ENCODE measurements around the gene BIRC2. TPM values are rescaled to one million over a fixed set of nuclear protein-coding genes. Genes with fewer than 3 reads are reported as not detected.

Gene BIRC2
- total and polyA plus RNA-seq, 10 of the 15 experiments (the other 5 are each of a cell fraction or from before 2014, with no cell fraction given): 13.8 to 75.8 (median 26.5) TPM

DNA sequence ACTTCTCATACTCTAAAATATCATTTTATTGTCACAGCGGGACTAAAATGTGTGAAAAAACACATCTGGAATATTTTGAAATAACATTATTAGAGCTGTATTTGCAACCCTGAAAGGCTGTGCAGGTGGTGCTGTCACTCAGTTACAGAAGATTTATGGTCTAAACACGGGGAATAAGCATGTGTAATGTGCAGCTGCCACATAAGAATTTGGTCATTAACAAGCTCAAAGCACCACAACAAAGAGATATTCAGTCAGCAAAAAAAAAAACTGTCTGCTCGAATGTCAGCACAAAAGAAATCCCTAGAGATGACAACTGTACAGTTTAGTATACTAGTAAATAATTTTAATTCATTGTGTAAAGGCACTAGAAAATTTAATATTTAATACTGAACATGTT lies 74.2 kb downstream of the BIRC2 start:
- intact Hi-C loops (cut with micrococcal nuclease; ENCODE audit: unreplicated experiment): no loop called here
- Histone ChIP-seq H3K4me1 (ENCODE audit: control insufficient read depth, insufficient read depth, low read length) (peaks cover 4% of the 10 kb centered on the region; the same call in 1 of the 2 replicates), H3K4me2 (ENCODE audit: control insufficient read depth, insufficient read depth) (no peak overlapping the region), H3K27ac (ENCODE audit: control insufficient read depth, insufficient read depth) (no peak overlapping the region), H3K79me2 (ENCODE audit: control insufficient read depth, insufficient read depth, low read length) (peaks cover 28% of the 10 kb centered on the region), H4K20me1 (ENCODE audit: control insufficient read depth, insufficient read depth) (no peaks in the 10 kb centered on the region), H3K9me3 (replicated peaks; ENCODE audit: control insufficient read depth, insufficient read depth, low read length) (peaks cover 6% of the 10 kb centered on the region), H3K27me3 (replicated peaks in 1 of 2; ENCODE audit: control insufficient read depth in 2 of 2, insufficient read depth in 2 of 2, low read length in 1 of 2) (no peaks in the 10 kb centered on the region), H2AFZ (ENCODE audit: control insufficient read depth, low read depth, low read length) (no peak overlapping the region), H3K4me3 (no peak overlapping the region), H3K36me3 (ENCODE audit: control insufficient read depth in 2 of 2, insufficient read depth in 2 of 2, low read length in 1 of 2) (peaks cover 0 to 2% of the 10 kb centered on the region in 2 experiments; a peak in 1 of 4 replicates), H3K9ac (ENCODE audit: control insufficient read depth, insufficient read depth, low read length) (no peak overlapping the region)
- RAD21 ChIA-PET (ENCODE audit: unreplicated experiment): interaction anchor here (1.0 to 3.6 kb wide), 9 partner anchors 9 to 192 kb away, joined by 3 to 22 read pairs (median 5); no protein-coding TSS in a partner anchor
- POLR2A ChIA-PET: interaction anchor here (0.6 to 2.4 kb wide), 4 partner anchors 8 to 173 kb away, joined by 4 to 10 read pairs (median 7); no protein-coding TSS in a partner anchor
- CTCF ChIA-PET: interaction anchor here (0.6 to 3.3 kb wide), 7 partner anchors 9 to 246 kb away, joined by 3 to 16 read pairs (median 3); no protein-coding TSS in a partner anchor
- ATAC-seq: peak; percentile 44
- no peak for FAIRE-seq
- no TSS peak for BruUV-seq (replicated peaks)
- 33% methylated on average over 3 of the region's 3 CpGs for WGBS (ENCODE audit: insufficient coverage, insufficient replicate concordance, low lambda C conversion rate, missing lambda C conversion rate)
- in situ Hi-C loops (cut with MboI): no loop called here
- SMC1A ChIA-PET (ENCODE audit: uncharacterized antibody, unreplicated experiment): interaction anchor here (0.8 to 2.9 kb wide), 15 partner anchors 9 to 125 kb away, joined by 3 to 15 read pairs (median 3); no protein-coding TSS in a partner anchor
- no peak for DNase-seq (ENCODE audit: low read depth, low spot score)
- no peak for TF ChIP-seq STAT3 (IDR thresholded peaks at IDR 0.05; ENCODE audit: low read depth, low read length)
- TF ChIP-seq WRNIP1 (IDR thresholded peaks at IDR 0.05; ENCODE audit: borderline replicate concordance, low read depth, low read length): no peak
- no peak for TF ChIP-seq ZSCAN29 (IDR thresholded peaks at IDR 0.05)
- no peak for TF ChIP-seq MTA3 (IDR thresholded peaks at IDR 0.05; ENCODE audit: borderline replicate concordance, low read length)
- TF ChIP-seq KAT2A (conservative IDR thresholded peaks at IDR 0.05; ENCODE audit: control insufficient read depth, low read depth, low read length): no peak
- no peak for TF ChIP-seq BRCA1 (IDR thresholded peaks at IDR 0.05; ENCODE audit: low read depth, low read length)
- TF ChIP-seq ZNF274 (IDR thresholded peaks at IDR 0.05; ENCODE audit: insufficient read depth, insufficient read length): no peak
- TF ChIP-seq CBX5 (IDR thresholded peaks at IDR 0.05; ENCODE audit: low read depth): no peak
- TF ChIP-seq RUNX3 (IDR thresholded peaks at IDR 0.05; ENCODE audit: low read length): peak; percentile 42; the same call in 1 of the 2 replicates
- TF ChIP-seq ZNF384 (IDR thresholded peaks at IDR 0.05; ENCODE audit: borderline replicate concordance, low read depth, low read length): peak; percentile 84
- TF ChIP-seq TCF12 (IDR thresholded peaks at IDR 0.05; ENCODE audit: low read depth, low read length): peak; percentile 68; the same call in 1 of the 2 replicates
- TF ChIP-seq MEF2B (IDR thresholded peaks at IDR 0.05; ENCODE audit: partially characterized antibody, poor library complexity, severe bottlenecking): peak; percentile 76
- TF ChIP-seq TCF7 (IDR thresholded peaks at IDR 0.05; ENCODE audit: borderline replicate concordance): peak; percentile 85
- peak; percentile 65; the same call in 1 of the 2 replicates for TF ChIP-seq ATF7 (IDR thresholded peaks at IDR 0.05; ENCODE audit: low read depth)
- TF ChIP-seq IKZF2 (IDR thresholded peaks at IDR 0.05): no peak; a peak in 1 of 4 replicates
- 0 out of 2 replicates have a peak, but pooled peaks have one; percentile 29 for TF ChIP-seq MXI1 (IDR thresholded peaks at IDR 0.05; ENCODE audit: low read depth, low read length)
- no peak for TF ChIP-seq SP1 (IDR thresholded peaks at IDR 0.05; ENCODE audit: low read depth, low read length)
- TF ChIP-seq CEBPB (IDR thresholded peaks at IDR 0.05; ENCODE audit: borderline replicate concordance in 1 of 2, low read depth in 2 of 2, low read length in 2 of 2): no peak
- TF ChIP-seq, protein P1, sequence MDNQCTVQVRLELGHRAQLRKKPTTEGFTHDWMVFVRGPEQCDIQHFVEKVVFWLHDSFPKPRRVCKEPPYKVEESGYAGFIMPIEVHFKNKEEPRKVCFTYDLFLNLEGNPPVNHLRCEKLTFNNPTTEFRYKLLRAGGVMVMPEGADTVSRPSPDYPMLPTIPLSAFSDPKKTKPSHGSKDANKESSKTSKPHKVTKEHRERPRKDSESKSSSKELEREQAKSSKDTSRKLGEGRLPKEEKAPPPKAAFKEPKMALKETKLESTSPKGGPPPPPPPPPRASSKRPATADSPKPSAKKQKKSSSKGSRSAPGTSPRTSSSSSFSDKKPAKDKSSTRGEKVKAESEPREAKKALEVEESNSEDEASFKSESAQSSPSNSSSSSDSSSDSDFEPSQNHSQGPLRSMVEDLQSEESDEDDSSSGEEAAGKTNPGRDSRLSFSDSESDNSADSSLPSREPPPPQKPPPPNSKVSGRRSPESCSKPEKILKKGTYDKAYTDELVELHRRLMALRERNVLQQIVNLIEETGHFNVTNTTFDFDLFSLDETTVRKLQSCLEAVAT (IDR thresholded peaks at IDR 0.05): no peak
- peak in 1 of 2 experiments; percentile 31; a peak in 1 of 4 replicates for TF ChIP-seq EP300 (IDR thresholded peaks at IDR 0.05; ENCODE audit: borderline replicate concordance in 1 of 2, control insufficient read depth in 1 of 2, low read depth in 2 of 2, low read length in 2 of 2)
- TF ChIP-seq BCL11A (IDR thresholded peaks at IDR 0.05; ENCODE audit: low read depth, low read length): peak; percentile 56; the same call in 1 of the 2 replicates
- TF ChIP-seq LARP7 (IDR thresholded peaks at IDR 0.05): no peak
- TF ChIP-seq, protein P2, sequence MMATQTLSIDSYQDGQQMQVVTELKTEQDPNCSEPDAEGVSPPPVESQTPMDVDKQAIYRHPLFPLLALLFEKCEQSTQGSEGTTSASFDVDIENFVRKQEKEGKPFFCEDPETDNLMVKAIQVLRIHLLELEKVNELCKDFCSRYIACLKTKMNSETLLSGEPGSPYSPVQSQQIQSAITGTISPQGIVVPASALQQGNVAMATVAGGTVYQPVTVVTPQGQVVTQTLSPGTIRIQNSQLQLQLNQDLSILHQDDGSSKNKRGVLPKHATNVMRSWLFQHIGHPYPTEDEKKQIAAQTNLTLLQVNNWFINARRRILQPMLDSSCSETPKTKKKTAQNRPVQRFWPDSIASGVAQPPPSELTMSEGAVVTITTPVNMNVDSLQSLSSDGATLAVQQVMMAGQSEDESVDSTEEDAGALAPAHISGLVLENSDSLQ (IDR thresholded peaks at IDR 0.05): peak; percentile 92
- TF ChIP-seq MTA2 (IDR thresholded peaks at IDR 0.05; ENCODE audit: low read depth): peak; percentile 72
- peak in 1 of 2 experiments; percentile 60; a peak in 1 of 4 replicates for TF ChIP-seq BHLHE40 (IDR thresholded peaks at IDR 0.05; ENCODE audit: borderline replicate concordance in 1 of 2, low read depth in 2 of 2, low read length in 1 of 2)

Measured in GM12878 (cell line).